Common myeloid progenitor, CD34-positive (primary cell): Measurements from ENCODE around the gene OR14I1.

Experiments
- CTCF ChIA-PET: fragments of 350-600 bp; sonication (Branson Sonifier 250); formaldehyde crosslinking; loops from one replicate; lab custom pipeline; 2021; ENCODE audit warnings: antibody characterized with exemption; lab: Charles Lee
- POLR2A ChIA-PET: fragments of 350-600 bp; sonication (Branson Sonifier 250); formaldehyde crosslinking; loops from one replicate; lab custom pipeline; 2021; ENCODE audit warnings: antibody characterized with exemption; lab: Charles Lee
- DNase-seq, 3 donors: peaks; one replicate each; pipeline versions ENCODE4 v3.0.0 to v3.0.0-alpha.2; 2013
- H3K27ac ChIP-seq, 2 experiments: 1 replicate in 1 of 2; 2 replicates in 1 of 2; pipeline ENCODE4 v1.7.0; 2013; ENCODE audit warnings: inconsistent platforms in 2 of 2, low read length in 2 of 2, mild to moderate bottlenecking in 2 of 2, low read depth in 1 of 2, moderate library complexity in 1 of 2; ENCODE audit not compliant: severe bottlenecking in 2 of 2, insufficient read depth in 1 of 2, poor library complexity in 1 of 2
- H3K27me3 ChIP-seq, 5 experiments: replicated peaks in 2 of 5; 1 replicate in 3 of 5; 2 replicates in 2 of 5; pipeline versions ENCODE4 v1.6.1 to v1.7.0; 2013; ENCODE audit warnings: low read length in 4 of 5, mild to moderate bottlenecking in 2 of 5, moderate library complexity in 2 of 5, inconsistent platforms in 1 of 5; ENCODE audit not compliant: insufficient read depth in 5 of 5, control insufficient read depth in 4 of 5
- H3K36me3 ChIP-seq, 4 experiments: 1 replicate in 2 of 4; 2 replicates in 2 of 4; pipeline versions ENCODE4 v1.6.1 to v1.7.0; 2013; ENCODE audit warnings: low read length in 3 of 4, control low read depth in 1 of 4, mild to moderate bottlenecking in 1 of 4; ENCODE audit not compliant: control insufficient read depth in 4 of 4, insufficient read depth in 4 of 4
- H3K4me1 ChIP-seq, 4 experiments: 1 replicate in 3 of 4; 2 replicates in 1 of 4; pipeline versions ENCODE4 v1.6.1 to v1.7.1; 2013; ENCODE audit warnings: low read length in 3 of 4, mild to moderate bottlenecking in 3 of 4, control low read depth in 1 of 4, inconsistent platforms in 1 of 4, moderate library complexity in 1 of 4; ENCODE audit not compliant: control insufficient read depth in 4 of 4, insufficient read depth in 4 of 4; ENCODE audit errors: control extremely low read depth in 1 of 4
- H3K4me3 ChIP-seq, 7 experiments: 1 replicate in 4 of 7; 2 replicates in 3 of 7; pipeline versions ENCODE4 v1.5.1 to v1.7.0; 2013; ENCODE audit warnings: mild to moderate bottlenecking in 7 of 7, low read length in 6 of 7, moderate library complexity in 6 of 7, inconsistent platforms in 2 of 7, low read depth in 2 of 7, control low read depth in 1 of 7; ENCODE audit not compliant: insufficient read depth in 4 of 7, control insufficient read depth in 1 of 7; ENCODE audit errors: extremely low read depth in 1 of 7
- H3K9me3 ChIP-seq, 5 experiments: 1 replicate in 4 of 5; 2 replicates in 1 of 5; pipeline versions ENCODE4 v1.6.1 to v1.7.1; 2013; ENCODE audit warnings: low read length in 4 of 5, mild to moderate bottlenecking in 2 of 5, inconsistent platforms in 1 of 5, low read depth in 1 of 5, moderate library complexity in 1 of 5; ENCODE audit not compliant: control insufficient read depth in 4 of 5, insufficient read depth in 2 of 5; ENCODE audit errors: control extremely low read depth in 1 of 5
- WGBS: methylation state at CpG from one replicate; pipeline ENCODE4 v1.1.5; 2013; ENCODE audit not compliant: insufficient coverage; 5-methylcytosine and 5-hydroxymethylcytosine counted together

The OR14I1 gene

GRCh38 chr1:248737457-248737856, 34.9 kb upstream of the OR14I1 start:
- Histone ChIP-seq H3K27me3 (no peaks in the 10 kb centered on the region), H3K36me3 (no peaks in the 10 kb centered on the region), H3K4me1 (no peaks in the 10 kb centered on the region), H3K9me3 (peaks cover 0 to 5% (median 0%) of the 10 kb centered on the region in 5 experiments), H3K4me3 (no peak overlapping the region), H3K27ac (no peak overlapping the region)
- WGBS = 58% methylated on average over 2 of the region's 6 CpGs
- POLR2A ChIA-PET = no interaction called here
- CTCF ChIA-PET = no interaction called here
- no peak for DNase-seq

DNA sequence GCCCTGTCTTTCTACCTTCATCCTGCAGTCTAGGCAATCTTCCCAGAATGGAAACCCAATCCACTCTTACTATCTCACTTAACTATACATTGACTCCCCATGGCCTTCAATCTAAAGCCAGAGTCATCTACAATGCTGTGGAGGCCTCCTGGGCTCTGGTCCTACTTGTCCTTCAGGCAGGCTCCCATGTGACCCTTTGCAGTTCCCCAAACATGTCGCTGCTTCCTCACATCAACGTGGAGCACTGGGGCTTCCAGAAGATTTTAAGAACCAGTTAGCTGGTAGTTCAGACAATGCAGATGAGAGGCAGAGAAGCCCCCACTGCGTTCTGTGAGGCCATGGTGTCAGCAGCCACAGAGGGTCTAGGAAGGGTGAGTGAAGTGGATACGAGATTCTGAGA, 34.4 kb upstream of the OR14I1 start:
- Histone ChIP-seq H3K27ac (no peak overlapping the region), H3K36me3 (no peaks in the 10 kb centered on the region), H3K4me1 (no peaks in the 10 kb centered on the region), H3K27me3 (no peaks in the 10 kb centered on the region), H3K9me3 (peaks cover 0 to 5% (median 0%) of the 10 kb centered on the region in 5 experiments), H3K4me3 (no peak overlapping the region)
- ChIA-PET CTCF (no interaction called here), POLR2A (no interaction called here)
- DNase-seq = no peak
- 84% methylated on average over 4 of the region's 4 CpGs for WGBS

- ChIA-PET CTCF (interaction anchor here (1.2 kb wide), 1 partner anchor 71 kb away, joined by 3 read pairs; no protein-coding TSS in a partner anchor), POLR2A (no interaction called here)
- peaks cover 0 to 5% (median 0%) of the 10 kb centered on the region in 5 experiments for H3K9me3 ChIP-seq
- no peaks in the 10 kb centered on the region for H3K4me1 ChIP-seq
- no peaks in the 10 kb centered on the region for H3K36me3 ChIP-seq
- no peak for DNase-seq
- no peak overlapping the region for H3K27ac ChIP-seq
- H3K4me3 ChIP-seq = no peak overlapping the region
- peaks cover 0 to 1% (median 0%) of the 10 kb centered on the region in 5 experiments for H3K27me3 ChIP-seq
- 99% methylated on average over 5 of the region's 5 CpGs for WGBS
These were observed 31.0 kb upstream of the OR14I1 start for GRCh38 chr1:248733566-248733965.

DNA sequence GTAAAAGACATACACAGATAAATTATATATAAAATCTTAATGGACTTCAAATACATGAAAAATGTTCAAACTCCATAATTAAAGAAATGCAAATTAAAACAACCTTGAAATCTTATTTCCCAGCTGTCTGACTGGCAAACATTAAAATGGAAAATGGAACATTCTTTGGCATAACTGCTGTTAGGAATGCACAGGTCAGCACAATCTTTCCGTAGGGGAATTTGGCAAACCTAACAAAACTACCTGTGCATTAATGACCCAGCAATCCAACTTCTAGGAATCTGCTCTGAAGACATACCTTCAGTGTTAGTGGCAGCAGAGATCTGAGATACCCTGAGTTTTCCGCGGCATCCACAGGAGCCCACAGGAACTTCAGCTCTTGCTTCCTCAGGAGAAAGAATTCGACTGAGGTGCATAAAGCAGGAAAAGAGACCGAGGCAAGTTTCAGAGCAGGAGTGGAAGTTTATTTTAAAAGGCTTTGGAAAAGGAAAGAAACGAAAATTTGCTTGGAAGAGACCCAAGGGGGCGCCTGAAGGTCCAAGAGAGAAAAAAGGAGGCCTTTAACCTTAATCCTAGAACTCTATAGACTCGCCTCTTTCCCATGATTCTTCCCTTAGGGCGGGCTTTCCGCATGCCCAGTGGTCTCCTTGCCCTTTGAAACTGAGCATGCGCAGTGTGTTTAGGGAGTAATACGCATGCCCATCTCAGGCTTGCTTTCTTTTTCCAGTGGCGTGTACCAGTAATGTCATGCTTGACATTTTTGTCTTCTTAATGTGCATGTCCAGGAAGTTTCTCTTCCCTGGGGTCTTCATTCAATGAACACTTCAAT, 28.2 kb upstream of the OR14I1 start:
- Histone ChIP-seq H3K27me3 (peaks cover 0 to 1% (median 0%) of the 10 kb centered on the region in 5 experiments), H3K27ac (no peak overlapping the region), H3K9me3 (peaks cover 0 to 5% (median 0%) of the 10 kb centered on the region in 5 experiments), H3K4me1 (no peaks in the 10 kb centered on the region), H3K36me3 (no peaks in the 10 kb centered on the region), H3K4me3 (no peak overlapping the region)
- WGBS = 90% methylated on average over 11 of the region's 13 CpGs
- CTCF ChIA-PET = interaction anchor here (1.2 kb wide), 1 partner anchor 75 kb away, joined by 3 read pairs; no protein-coding TSS in a partner anchor
- POLR2A ChIA-PET = no interaction called here
- no peak for DNase-seq

- POLR2A ChIA-PET = no interaction called here
- DNase-seq = peak in 2 of 3 donors; percentile 25 to 29
- WGBS = no CpG with 5 or more reads among the region's 3 CpGs
- H3K36me3 ChIP-seq = no peaks in the 10 kb centered on the region
- no peaks in the 10 kb centered on the region for H3K27me3 ChIP-seq
- H3K4me1 ChIP-seq = peaks cover 0 to 8% (median 3%) of the 10 kb centered on the region in 4 experiments
- H3K9me3 ChIP-seq = peaks cover 0 to 22% (median 12%) of the 10 kb centered on the region in 5 experiments
- CTCF ChIA-PET = interaction anchor here (1.6 kb wide), 1 partner anchor 10 kb away, joined by 3 read pairs; no protein-coding TSS in a partner anchor
- H3K4me3 ChIP-seq = no peak overlapping the region
- no peak overlapping the region for H3K27ac ChIP-seq
These were observed 11.7 kb upstream of the OR14I1 start for GRCh38 chr1:248714248-248714647.

- POLR2A ChIA-PET = no interaction called here
- WGBS = no CpG with 5 or more reads among the region's 4 CpGs
- H3K4me3 ChIP-seq = no peak overlapping the region
These were observed 7.8 kb upstream of the OR14I1 start for GRCh38 chr1:248710305-248710900.

GRCh38 chr1:248704606-248705005, 2.0 kb upstream of the OR14I1 start:
- 94% methylated on average over 2 of the region's 2 CpGs for WGBS
- Histone ChIP-seq H3K27me3 (no peaks in the 10 kb centered on the region), H3K4me1 (no peaks in the 10 kb centered on the region), H3K27ac (no peak overlapping the region), H3K36me3 (no peaks in the 10 kb centered on the region), H3K4me3 (no peak overlapping the region), H3K9me3 (no peaks in the 10 kb centered on the region)
- DNase-seq = no peak
- ChIA-PET CTCF (interaction anchor here (18.6 kb wide), 1 partner anchor 104 kb away, joined by 186 read pairs; no protein-coding TSS in a partner anchor), POLR2A (no interaction called here)

More at GRCh38 chr1:248710305-248710900, 7.8 kb upstream of the OR14I1 start:
- Histone ChIP-seq H3K27me3 (no peaks in the 10 kb centered on the region), H3K27ac (no peak overlapping the region), H3K9me3 (peaks cover 0 to 20% (median 10%) of the 10 kb centered on the region in 5 experiments), H3K36me3 (no peaks in the 10 kb centered on the region), H3K4me1 (peaks cover 0 to 8% (median 3%) of the 10 kb centered on the region in 4 experiments)
- DNase-seq = peak in 1 of 3 donors; percentile 18
- CTCF ChIA-PET = interaction anchor here (0.6 to 18.6 kb wide), 5 partner anchors 11 to 99 kb away, joined by 3 to 186 read pairs (median 4); no protein-coding TSS in a partner anchor
